HCT116 (cell line): ENCODE results near the gene ZNF462. TPM values are rescaled to one million over a fixed set of nuclear protein-coding genes. Genes with fewer than 3 reads are reported as not detected.

Source experiments
- ATAC-seq: fragments of 200-7000 bp; cut with Tn5 transposase; 2 replicates; pipeline ENCODE4 v1.9.1; 2020; ENCODE audit warnings: mild to moderate bottlenecking, moderate library complexity
- BruUV-seq: library from RNA; stranded (reverse); fragments of 400-500 nt; replicated peaks from 2 replicates; lab custom pipeline; 2021; lab: Mats Ljungman, UMichigan
- CTCF ChIA-PET: fragments of 300-600 bp; sonication (Branson Sonifier 250); formaldehyde crosslinking; loops from one replicate; lab custom pipeline; 2021; ENCODE audit warnings: antibody characterized with exemption; lab: Charles Lee
- POLR2A ChIA-PET: fragments of 300-600, 350-600 bp; sonication (Branson Sonifier 250); formaldehyde crosslinking; loops from one replicate; lab custom pipeline; 2021; ENCODE audit warnings: antibody characterized with exemption; lab: Charles Lee
- RAD21 ChIA-PET, 2 experiments: fragments of 300-600 bp; sonication (Branson Sonifier 250); formaldehyde crosslinking; loops; one replicate each; lab custom pipeline; 2023; ENCODE audit warnings: low total read pairs in 2 of 2; ENCODE audit not compliant: uncharacterized antibody in 2 of 2, unreplicated experiment in 2 of 2, low non-redundant PET in 1 of 2; lab: Charles Lee
- DNase-seq: peaks from one replicate; pipeline ENCODE4 v3.0.0-alpha.2; 2010; ENCODE audit warnings: low read depth, low spot score
- H2AFZ ChIP-seq: fragments of 200-600 bp; shearing (Covaris generic), sonication (generic); 2 replicates; pipeline ENCODE4 v1.6.1; 2017; ENCODE audit warnings: low read depth, mixed run types, mixed read lengths, antibody characterized with exemption, low read length; ENCODE audit not compliant: poor library complexity, severe bottlenecking
- H3K27ac ChIP-seq: 2 replicates; pipeline ENCODE4 v1.5.1; 2012; ENCODE audit warnings: low read depth, low read length
- H3K27me3 ChIP-seq: fragments of 200-600 bp; sonication (generic); 2 replicates; pipeline ENCODE4 v1.6.1; 2016; ENCODE audit warnings: mixed run types, low read length, mixed read lengths; ENCODE audit not compliant: insufficient read depth
- H3K36me3 ChIP-seq, 2 experiments: fragments of 200-500 bp in 1 of 2; fragments of 200-600 bp in 1 of 2; sonication (Bioruptor generic) in 1 of 2; sonication (generic) in 1 of 2; 2 replicates each; pipeline versions ENCODE4 v1.5.1 to v1.6.1; 2014 to 2016; ENCODE audit warnings: low read length in 2 of 2, inconsistent platforms in 1 of 2, mixed read lengths in 1 of 2, mixed run types in 1 of 2; ENCODE audit not compliant: insufficient read depth in 2 of 2, control insufficient read depth in 1 of 2
- H3K4me1 ChIP-seq, 2 experiments: fragments of 200-600 bp in 1 of 2; sonication (generic) in 1 of 2; 2 replicates each; pipeline versions ENCODE4 v1.5.1 to v1.6.1; 2012 to 2017; ENCODE audit warnings: low read length in 2 of 2, inconsistent platforms in 1 of 2, mild to moderate bottlenecking in 1 of 2, mixed read lengths in 1 of 2, mixed run types in 1 of 2, moderate library complexity in 1 of 2; ENCODE audit not compliant: insufficient read depth in 2 of 2, control insufficient read depth in 1 of 2
- H3K4me2 ChIP-seq: fragments of 200-600 bp; sonication (generic); 2 replicates; pipeline ENCODE4 v1.6.1; 2017; ENCODE audit warnings: mixed run types, low read length, mixed read lengths
- H3K4me3 ChIP-seq, 2 experiments: fragments of 200-600 bp in 1 of 2; sonication (generic) in 1 of 2; replicated peaks in 1 of 2; 2 replicates each; pipeline ENCODE4 v1.5.1; 2011 to 2016; ENCODE audit warnings: low read length in 2 of 2, control low read depth in 1 of 2, low read depth in 1 of 2, mild to moderate bottlenecking in 1 of 2, mixed read lengths in 1 of 2, mixed run types in 1 of 2
- H3K79me2 ChIP-seq: fragments of 200-600 bp; sonication (generic); 2 replicates; pipeline ENCODE4 v1.6.1; 2017; ENCODE audit warnings: mild to moderate bottlenecking, mixed run types, low read length, moderate library complexity, mixed read lengths; ENCODE audit not compliant: insufficient read depth
- H3K9ac ChIP-seq: fragments of 200-600 bp; sonication (generic); 2 replicates; pipeline ENCODE4 v1.6.1; 2016; ENCODE audit warnings: low read length, mixed read lengths
- H3K9me2 ChIP-seq: fragments of 200-600 bp; sonication (generic), shearing (Covaris generic); 2 replicates; pipeline ENCODE4 v1.6.1; 2017; ENCODE audit warnings: mixed run types, mild to moderate bottlenecking, moderate library complexity; ENCODE audit not compliant: insufficient read depth
- H3K9me3 ChIP-seq, 2 experiments: fragments of 200-500 bp in 1 of 2; fragments of 200-600 bp in 1 of 2; sonication (Bioruptor generic) in 1 of 2; sonication (generic) in 1 of 2; 2 replicates each; pipeline ENCODE4 v1.6.1; 2014 to 2017; ENCODE audit warnings: low read length in 2 of 2, mixed read lengths in 2 of 2, inconsistent platforms in 1 of 2, low read depth in 1 of 2, mild to moderate bottlenecking in 1 of 2, mixed run types in 1 of 2, moderate library complexity in 1 of 2; ENCODE audit not compliant: control insufficient read depth in 1 of 2, insufficient read depth in 1 of 2
- H4K20me1 ChIP-seq: fragments of 200-600 bp; sonication (generic), shearing (Covaris generic); 2 replicates; pipeline ENCODE4 v1.6.1; 2017; ENCODE audit warnings: mixed run types, mild to moderate bottlenecking, moderate library complexity; ENCODE audit not compliant: insufficient read depth
- EGR1 ChIP-seq: IDR thresholded peaks from 2 replicates; pipeline ENCODE4 v1.6.1; 2012; ENCODE audit warnings: low read depth
- ELF1 ChIP-seq: IDR thresholded peaks from 2 replicates; pipeline ENCODE4 v1.6.1; 2012; ENCODE audit warnings: low read depth, borderline replicate concordance
- EZH2 ChIP-seq: fragments of 200-600 bp; sonication (generic); IDR thresholded peaks from 2 replicates; pipeline ENCODE4 v1.6.1; 2017; ENCODE audit warnings: antibody characterized with exemption, mixed run types
- JUND ChIP-seq: IDR thresholded peaks from 2 replicates; pipeline ENCODE4 v1.6.1; 2012
- POLR2A ChIP-seq: IDR thresholded peaks from 2 replicates; pipeline ENCODE4 v1.7.0; 2011; ENCODE audit warnings: borderline replicate concordance; ENCODE audit not compliant: insufficient read depth, insufficient read length; ENCODE audit errors: extremely low read depth
- POLR2AphosphoS5 ChIP-seq: IDR thresholded peaks from 2 replicates; pipeline ENCODE4 v1.6.1; 2011; ENCODE audit warnings: mild to moderate bottlenecking, low read depth, low read length, moderate library complexity
- RAD21 ChIP-seq: IDR thresholded peaks from 2 replicates; pipeline ENCODE4 v1.6.1; 2012; ENCODE audit warnings: low read depth, mild to moderate bottlenecking
- SIN3A ChIP-seq: IDR thresholded peaks from 2 replicates; pipeline ENCODE4 v1.6.1; 2012; ENCODE audit warnings: low read depth
- SP1 ChIP-seq: IDR thresholded peaks from 2 replicates; pipeline ENCODE4 v1.6.1; 2012; ENCODE audit warnings: low read depth
- SRF ChIP-seq: IDR thresholded peaks from 2 replicates; pipeline ENCODE4 v1.6.1; 2012; ENCODE audit warnings: low read depth
- TCF7L2 ChIP-seq: IDR thresholded peaks from 2 replicates; pipeline ENCODE4 v1.7.0; 2011; ENCODE audit warnings: borderline replicate concordance, inconsistent platforms; ENCODE audit not compliant: insufficient read depth, insufficient read length; ENCODE audit errors: extremely low read depth
- YY1 ChIP-seq: IDR thresholded peaks from 2 replicates; pipeline ENCODE4 v1.6.1; 2011; ENCODE audit warnings: low read length, low read depth, moderate library complexity, mild to moderate bottlenecking; ENCODE audit not compliant: insufficient replicate concordance; ENCODE audit errors: extremely low read depth
- ZFX ChIP-seq: fragments of 450-650 bp; IDR thresholded peaks from 2 replicates; pipeline ENCODE4 v1.6.1; 2017
- ZNF274 ChIP-seq: fragments of 200-500 bp; sonication (Bioruptor generic); IDR thresholded peaks from 2 replicates; pipeline ENCODE4 v1.6.1; 2014; ENCODE audit warnings: mild to moderate bottlenecking, low read depth, low read length, inconsistent platforms
- intact Hi-C: fragments of 100-400 bp; cut with micrococcal nuclease; formaldehyde crosslinking; loops from 2 replicates; pipeline ENCODE4 v1.10.0; 2022
- total RNA-seq: library from RNA; stranded (reverse); gene quantifications from one replicate; pipeline ENCODE4 v1.2.1, GENCODE V29; 2021; ENCODE audit not compliant: unreplicated experiment
- TF ChIP-seq, protein P1 (sequence below): IDR thresholded peaks from 2 replicates; pipeline ENCODE4 v1.6.1; 2012; ENCODE audit warnings: low read depth
- TF ChIP-seq, protein P2 (sequence below), 3 experiments: fragments of 200-600 bp in 1 of 3; sonication (generic) in 1 of 3; IDR thresholded peaks in 2 of 3; conservative IDR thresholded peaks in 1 of 3; 2 replicates each; pipeline ENCODE4 v1.5.1; 2012 to 2017; ENCODE audit warnings: low read depth in 2 of 3, low read length in 2 of 3, antibody characterized with exemption in 1 of 3, borderline replicate concordance in 1 of 3, control low read depth in 1 of 3, mild to moderate bottlenecking in 1 of 3, mixed read lengths in 1 of 3, mixed run types in 1 of 3, moderate library complexity in 1 of 3; ENCODE audit not compliant: insufficient read depth in 1 of 3
- TF ChIP-seq, protein P3 (sequence below): IDR thresholded peaks from 2 replicates; pipeline ENCODE4 v1.6.1; 2011; ENCODE audit warnings: mild to moderate bottlenecking, low read length, moderate library complexity; ENCODE audit not compliant: insufficient replicate concordance; ENCODE audit errors: extremely low read depth
- TF ChIP-seq, protein P4 (sequence below): IDR thresholded peaks from 2 replicates; pipeline ENCODE4 v1.6.1; 2012

The ZNF462 gene
- total RNA-seq, 1 experiment from 2014 or later: 18.1 TPM

DNA sequence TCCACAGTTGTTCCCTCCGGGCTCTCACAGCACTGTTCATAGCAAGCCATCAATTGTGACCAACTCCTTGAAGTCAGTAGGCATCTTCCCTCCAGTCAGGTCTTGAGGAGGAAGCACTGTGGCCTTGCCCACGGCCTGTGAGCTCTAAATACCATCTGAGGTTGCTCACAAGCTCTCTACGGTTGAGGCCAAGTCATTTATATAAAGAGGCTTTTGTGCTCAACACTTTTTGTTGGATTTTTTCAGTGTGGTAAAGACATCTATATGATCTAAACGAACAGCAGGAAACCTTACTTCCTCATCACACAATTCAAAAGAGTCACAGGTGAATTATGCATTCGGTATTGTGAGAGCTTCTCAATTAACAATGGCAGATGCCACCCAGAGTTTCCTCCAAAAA is 97.3 kb downstream of the ZNF462 start:
- Histone ChIP-seq H3K27me3 (no peaks in the 10 kb centered on the region), H2AFZ (no peak overlapping the region), H3K79me2 (no peaks in the 10 kb centered on the region), H4K20me1 (no peaks in the 10 kb centered on the region), H3K4me1 (no peaks in the 10 kb centered on the region), H3K9ac (no peak overlapping the region), H3K36me3 (no peaks in the 10 kb centered on the region), H3K4me2 (no peak overlapping the region), H3K4me3 (no peak overlapping the region), H3K9me2 (no peaks in the 10 kb centered on the region)
- intact Hi-C loops: no loop called here
- BruUV-seq: no TSS peak
- ChIA-PET CTCF (no interaction called here), POLR2A (no interaction called here), RAD21 (no interaction called here)
- TF ChIP-seq, protein P1, sequence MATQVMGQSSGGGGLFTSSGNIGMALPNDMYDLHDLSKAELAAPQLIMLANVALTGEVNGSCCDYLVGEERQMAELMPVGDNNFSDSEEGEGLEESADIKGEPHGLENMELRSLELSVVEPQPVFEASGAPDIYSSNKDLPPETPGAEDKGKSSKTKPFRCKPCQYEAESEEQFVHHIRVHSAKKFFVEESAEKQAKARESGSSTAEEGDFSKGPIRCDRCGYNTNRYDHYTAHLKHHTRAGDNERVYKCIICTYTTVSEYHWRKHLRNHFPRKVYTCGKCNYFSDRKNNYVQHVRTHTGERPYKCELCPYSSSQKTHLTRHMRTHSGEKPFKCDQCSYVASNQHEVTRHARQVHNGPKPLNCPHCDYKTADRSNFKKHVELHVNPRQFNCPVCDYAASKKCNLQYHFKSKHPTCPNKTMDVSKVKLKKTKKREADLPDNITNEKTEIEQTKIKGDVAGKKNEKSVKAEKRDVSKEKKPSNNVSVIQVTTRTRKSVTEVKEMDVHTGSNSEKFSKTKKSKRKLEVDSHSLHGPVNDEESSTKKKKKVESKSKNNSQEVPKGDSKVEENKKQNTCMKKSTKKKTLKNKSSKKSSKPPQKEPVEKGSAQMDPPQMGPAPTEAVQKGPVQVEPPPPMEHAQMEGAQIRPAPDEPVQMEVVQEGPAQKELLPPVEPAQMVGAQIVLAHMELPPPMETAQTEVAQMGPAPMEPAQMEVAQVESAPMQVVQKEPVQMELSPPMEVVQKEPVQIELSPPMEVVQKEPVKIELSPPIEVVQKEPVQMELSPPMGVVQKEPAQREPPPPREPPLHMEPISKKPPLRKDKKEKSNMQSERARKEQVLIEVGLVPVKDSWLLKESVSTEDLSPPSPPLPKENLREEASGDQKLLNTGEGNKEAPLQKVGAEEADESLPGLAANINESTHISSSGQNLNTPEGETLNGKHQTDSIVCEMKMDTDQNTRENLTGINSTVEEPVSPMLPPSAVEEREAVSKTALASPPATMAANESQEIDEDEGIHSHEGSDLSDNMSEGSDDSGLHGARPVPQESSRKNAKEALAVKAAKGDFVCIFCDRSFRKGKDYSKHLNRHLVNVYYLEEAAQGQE: no peak
- TF ChIP-seq, protein P2, sequence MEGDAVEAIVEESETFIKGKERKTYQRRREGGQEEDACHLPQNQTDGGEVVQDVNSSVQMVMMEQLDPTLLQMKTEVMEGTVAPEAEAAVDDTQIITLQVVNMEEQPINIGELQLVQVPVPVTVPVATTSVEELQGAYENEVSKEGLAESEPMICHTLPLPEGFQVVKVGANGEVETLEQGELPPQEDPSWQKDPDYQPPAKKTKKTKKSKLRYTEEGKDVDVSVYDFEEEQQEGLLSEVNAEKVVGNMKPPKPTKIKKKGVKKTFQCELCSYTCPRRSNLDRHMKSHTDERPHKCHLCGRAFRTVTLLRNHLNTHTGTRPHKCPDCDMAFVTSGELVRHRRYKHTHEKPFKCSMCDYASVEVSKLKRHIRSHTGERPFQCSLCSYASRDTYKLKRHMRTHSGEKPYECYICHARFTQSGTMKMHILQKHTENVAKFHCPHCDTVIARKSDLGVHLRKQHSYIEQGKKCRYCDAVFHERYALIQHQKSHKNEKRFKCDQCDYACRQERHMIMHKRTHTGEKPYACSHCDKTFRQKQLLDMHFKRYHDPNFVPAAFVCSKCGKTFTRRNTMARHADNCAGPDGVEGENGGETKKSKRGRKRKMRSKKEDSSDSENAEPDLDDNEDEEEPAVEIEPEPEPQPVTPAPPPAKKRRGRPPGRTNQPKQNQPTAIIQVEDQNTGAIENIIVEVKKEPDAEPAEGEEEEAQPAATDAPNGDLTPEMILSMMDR (IDR thresholded peaks at IDR 0.05 in 2 of 3, conservative IDR thresholded peaks at IDR 0.05 in 1 of 3; ENCODE audit: borderline replicate concordance in 1 of 3, insufficient read depth in 1 of 3, low read depth in 2 of 3, low read length in 2 of 3): no peak
- TF ChIP-seq SP1 (no peak), YY1 (no peak), SRF (no peak), ZFX (no peak), RAD21 (no peak), POLR2AphosphoS5 (no peak), EGR1 (no peak), TCF7L2 (no peak), ZNF274 (no peak), ELF1 (no peak), JUND (no peak), POLR2A (no peak), SIN3A (no peak), EZH2 (no peak)
- TF ChIP-seq, protein P3, sequence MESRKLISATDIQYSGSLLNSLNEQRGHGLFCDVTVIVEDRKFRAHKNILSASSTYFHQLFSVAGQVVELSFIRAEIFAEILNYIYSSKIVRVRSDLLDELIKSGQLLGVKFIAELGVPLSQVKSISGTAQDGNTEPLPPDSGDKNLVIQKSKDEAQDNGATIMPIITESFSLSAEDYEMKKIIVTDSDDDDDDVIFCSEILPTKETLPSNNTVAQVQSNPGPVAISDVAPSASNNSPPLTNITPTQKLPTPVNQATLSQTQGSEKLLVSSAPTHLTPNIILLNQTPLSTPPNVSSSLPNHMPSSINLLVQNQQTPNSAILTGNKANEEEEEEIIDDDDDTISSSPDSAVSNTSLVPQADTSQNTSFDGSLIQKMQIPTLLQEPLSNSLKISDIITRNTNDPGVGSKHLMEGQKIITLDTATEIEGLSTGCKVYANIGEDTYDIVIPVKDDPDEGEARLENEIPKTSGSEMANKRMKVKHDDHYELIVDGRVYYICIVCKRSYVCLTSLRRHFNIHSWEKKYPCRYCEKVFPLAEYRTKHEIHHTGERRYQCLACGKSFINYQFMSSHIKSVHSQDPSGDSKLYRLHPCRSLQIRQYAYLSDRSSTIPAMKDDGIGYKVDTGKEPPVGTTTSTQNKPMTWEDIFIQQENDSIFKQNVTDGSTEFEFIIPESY: no peak
- TF ChIP-seq, protein P4, sequence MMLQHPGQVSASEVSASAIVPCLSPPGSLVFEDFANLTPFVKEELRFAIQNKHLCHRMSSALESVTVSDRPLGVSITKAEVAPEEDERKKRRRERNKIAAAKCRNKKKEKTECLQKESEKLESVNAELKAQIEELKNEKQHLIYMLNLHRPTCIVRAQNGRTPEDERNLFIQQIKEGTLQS: no peak
- TF ChIP-seq, all 23 proteins: peak for 0
- ATAC-seq: no peak
- Histone ChIP-seq H3K9me3 (no peaks in the 10 kb centered on the region), H3K27ac (no peak overlapping the region)
- DNase-seq: no peak
